Keratinocyte (primary cell): ENCODE results near the gene NUDC. TPM values are rescaled to one million over a fixed set of nuclear protein-coding genes. Genes with fewer than 3 reads are reported as not detected.

Source experiments
- DNase-seq: peaks from one replicate; pipeline ENCODE4 v3.0.0-alpha.2; 2011; ENCODE audit warnings: low read depth, missing footprints, low spot score
- FAIRE-seq: peaks from 2 replicates; lab custom pipeline; 2011; peaks lifted over from hg19 to GRCh38; lab: Jason Lieb, UNC
- H2AFZ ChIP-seq: 2 replicates; pipeline ENCODE4 v1.6.0; 2012; ENCODE audit warnings: low read length, control low read depth, inconsistent platforms; ENCODE audit not compliant: control insufficient read depth
- H3K27ac ChIP-seq: 2 replicates; pipeline ENCODE4 v1.5.1; 2011; ENCODE audit warnings: low read length; ENCODE audit not compliant: control insufficient read depth, insufficient read depth
- H3K27me3 ChIP-seq: 3 replicates; pipeline ENCODE4 v1.6.0; 2011; ENCODE audit warnings: low read length; ENCODE audit not compliant: control insufficient read depth, insufficient read depth; ENCODE audit errors: extremely low read depth
- H3K36me3 ChIP-seq, 2 experiments: 2 replicates in 1 of 2; 3 replicates in 1 of 2; pipeline ENCODE4 v1.5.1; 2011; ENCODE audit warnings: low read length in 2 of 2, mild to moderate bottlenecking in 1 of 2; ENCODE audit not compliant: control insufficient read depth in 2 of 2, insufficient read depth in 2 of 2; ENCODE audit errors: extremely low read depth in 1 of 2
- H3K4me1 ChIP-seq: 3 replicates; pipeline ENCODE4 v1.5.1; 2011; ENCODE audit warnings: low read length; ENCODE audit not compliant: control insufficient read depth, insufficient read depth; ENCODE audit errors: extremely low read depth
- H3K4me2 ChIP-seq: 3 replicates; pipeline ENCODE4 v1.6.0; 2011; ENCODE audit warnings: low read depth, low read length; ENCODE audit not compliant: control insufficient read depth, insufficient read depth; ENCODE audit errors: extremely low read depth
- H3K4me3 ChIP-seq, 3 experiments: fragments of 200-600 bp in 1 of 3; sonication (generic) in 1 of 3; 2 replicates in 2 of 3; 3 replicates in 1 of 3; pipeline ENCODE4 v1.5.1; 2011 to 2016; ENCODE audit warnings: low read length in 3 of 3, mild to moderate bottlenecking in 3 of 3, control low read depth in 2 of 3, inconsistent platforms in 1 of 3, low read depth in 1 of 3, mixed read lengths in 1 of 3, mixed run types in 1 of 3, moderate library complexity in 1 of 3; ENCODE audit not compliant: control insufficient read depth in 2 of 3, insufficient read depth in 2 of 3; ENCODE audit errors: extremely low read depth in 1 of 3
- H3K79me2 ChIP-seq: 2 replicates; pipeline ENCODE4 v1.6.0; 2012; ENCODE audit warnings: low read length; ENCODE audit not compliant: control insufficient read depth, insufficient read depth
- H3K9ac ChIP-seq: 3 replicates; pipeline ENCODE4 v1.6.0; 2011; ENCODE audit warnings: low read length; ENCODE audit not compliant: control insufficient read depth, insufficient read depth; ENCODE audit errors: extremely low read depth
- H3K9me1 ChIP-seq: 3 replicates; pipeline ENCODE4 v1.6.0; 2011; ENCODE audit warnings: low read length; ENCODE audit not compliant: control insufficient read depth, insufficient read depth; ENCODE audit errors: extremely low read depth
- H3K9me3 ChIP-seq: 2 replicates; pipeline ENCODE4 v1.5.1; 2012; ENCODE audit warnings: low read depth, low read length; ENCODE audit not compliant: control insufficient read depth
- H4K20me1 ChIP-seq: 3 replicates; pipeline ENCODE4 v1.6.0; 2011; ENCODE audit warnings: low read length; ENCODE audit not compliant: control insufficient read depth, insufficient read depth; ENCODE audit errors: extremely low read depth
- EZH2 ChIP-seq: IDR thresholded peaks from one replicate; pipeline ENCODE4 v1.6.1; 2012; ENCODE audit warnings: inconsistent platforms, mild to moderate bottlenecking, low read length, moderate library complexity
- dilution Hi-C: fragments of 300-500 bp; cut with MboI; formaldehyde crosslinking; loops from one replicate; pipeline ENCODE4 v1.7.0; 2020; ENCODE audit warnings: low sequenced_read_pairs; ENCODE audit not compliant: extremely low pct_ligation_motif_present
- polyA plus RNA-seq, 5 experiments: library from polyadenylated mRNA; depleted of rRNA in 3 of 5; stranded (reverse) in 3 of 5; stranded (forward) in 1 of 5; unstranded in 1 of 5; fragments of >200 nt; gene quantifications; 1 replicate in 1 of 5; 2 replicates in 3 of 5; 3 replicates in 1 of 5; pipeline versions ENCODE4 v1.2.1 to v1.2.3, GENCODE V29; 2011 to 2012; ENCODE audit warnings: missing spikeins in 2 of 5, low read depth in 1 of 5, low replicate concordance in 1 of 5
- TF ChIP-seq, protein P1 (sequence below), 3 experiments: IDR thresholded peaks in 1 of 3; conservative IDR thresholded peaks in 1 of 3; optimal IDR thresholded peaks in 1 of 3; 2 replicates in 2 of 3; 3 replicates in 1 of 3; pipeline versions ENCODE3 to v1.5.1; 2011; ENCODE audit warnings: low read length in 3 of 3, mild to moderate bottlenecking in 3 of 3, moderate library complexity in 2 of 3, control low read depth in 1 of 3, inconsistent platforms in 1 of 3; ENCODE audit not compliant: insufficient read depth in 2 of 3; ENCODE audit errors: extremely low read depth in 1 of 3

Gene NUDC
- polyA plus RNA-seq, 1 donor (not counting 4 experiments of a cell fraction or from before 2014, with no cell fraction given): 57.3 TPM

GRCh38 chr1:26956321-26956720 is 34.8 kb downstream of the NUDC start:
- Histone ChIP-seq H3K27ac (no peak overlapping the region), H3K27me3 (no peaks in the 10 kb centered on the region), H3K36me3 (peaks cover 8 to 14% of the 10 kb centered on the region in 2 experiments), H3K4me1 (peaks cover 18% of the 10 kb centered on the region), H3K4me3 (no peak overlapping the region), H3K9me3 (no peaks in the 10 kb centered on the region), H3K4me2 (no peak overlapping the region), H3K79me2 (peaks cover 55% of the 10 kb centered on the region), H4K20me1 (no peaks in the 10 kb centered on the region), H3K9ac (no peak overlapping the region), H2AFZ (no peak overlapping the region), H3K9me1 (no peaks in the 10 kb centered on the region)
- FAIRE-seq (no peak), DNase-seq (no peak)
- dilution Hi-C loops: no loop called here
- TF ChIP-seq EZH2: no peak
- TF ChIP-seq, protein P1, sequence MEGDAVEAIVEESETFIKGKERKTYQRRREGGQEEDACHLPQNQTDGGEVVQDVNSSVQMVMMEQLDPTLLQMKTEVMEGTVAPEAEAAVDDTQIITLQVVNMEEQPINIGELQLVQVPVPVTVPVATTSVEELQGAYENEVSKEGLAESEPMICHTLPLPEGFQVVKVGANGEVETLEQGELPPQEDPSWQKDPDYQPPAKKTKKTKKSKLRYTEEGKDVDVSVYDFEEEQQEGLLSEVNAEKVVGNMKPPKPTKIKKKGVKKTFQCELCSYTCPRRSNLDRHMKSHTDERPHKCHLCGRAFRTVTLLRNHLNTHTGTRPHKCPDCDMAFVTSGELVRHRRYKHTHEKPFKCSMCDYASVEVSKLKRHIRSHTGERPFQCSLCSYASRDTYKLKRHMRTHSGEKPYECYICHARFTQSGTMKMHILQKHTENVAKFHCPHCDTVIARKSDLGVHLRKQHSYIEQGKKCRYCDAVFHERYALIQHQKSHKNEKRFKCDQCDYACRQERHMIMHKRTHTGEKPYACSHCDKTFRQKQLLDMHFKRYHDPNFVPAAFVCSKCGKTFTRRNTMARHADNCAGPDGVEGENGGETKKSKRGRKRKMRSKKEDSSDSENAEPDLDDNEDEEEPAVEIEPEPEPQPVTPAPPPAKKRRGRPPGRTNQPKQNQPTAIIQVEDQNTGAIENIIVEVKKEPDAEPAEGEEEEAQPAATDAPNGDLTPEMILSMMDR (optimal IDR thresholded peaks at IDR 0.05 in 1 of 3, IDR thresholded peaks at IDR 0.05 in 1 of 3, conservative IDR thresholded peaks at IDR 0.05 in 1 of 3; ENCODE audit: extremely low read depth in 1 of 3, insufficient read depth in 2 of 3, low read length in 3 of 3): no peak

GRCh38 chr1:26957306-26957705 is 35.8 kb downstream of the NUDC start:
- dilution Hi-C loops: no loop called here
- peaks cover 28% of the 10 kb centered on the region for H3K4me1 ChIP-seq
- H3K4me3 ChIP-seq: no peak overlapping the region
- no peak for DNase-seq
- H3K27ac ChIP-seq: no peak overlapping the region
- FAIRE-seq: no peak
- no peaks in the 10 kb centered on the region for H3K27me3 ChIP-seq
- H3K36me3 ChIP-seq: peaks cover 2 to 7% of the 10 kb centered on the region in 2 experiments
- H3K79me2 ChIP-seq: peaks cover 51% of the 10 kb centered on the region
- H2AFZ ChIP-seq: no peak overlapping the region
- no peaks in the 10 kb centered on the region for H4K20me1 ChIP-seq
- H3K9ac ChIP-seq: no peak overlapping the region
- no peak overlapping the region for H3K4me2 ChIP-seq
- no peaks in the 10 kb centered on the region for H3K9me3 ChIP-seq
- no peaks in the 10 kb centered on the region for H3K9me1 ChIP-seq
- TF ChIP-seq, protein P1 (optimal IDR thresholded peaks at IDR 0.05 in 1 of 3, IDR thresholded peaks at IDR 0.05 in 1 of 3, conservative IDR thresholded peaks at IDR 0.05 in 1 of 3; ENCODE audit: extremely low read depth in 1 of 3, insufficient read depth in 2 of 3, low read length in 3 of 3): no peak
- TF ChIP-seq EZH2: no peak
